GM18873 (cell line): ENCODE measurements around the gene TBC1D22A.
"Not testable (repeated sequence)": the region's sequence is repeated elsewhere in the genome, so short reads cannot be mapped to it uniquely, and the experiment has no call there.

ENCODE experiments used
- ATAC-seq: cut with Tn5 transposase; IDR thresholded peaks from one replicate; pipeline ENCODE4 v1.9.1; 2021; ENCODE audit warnings: mild to moderate bottlenecking, moderate library complexity, moderate number of reproducible peaks; ENCODE audit not compliant: unreplicated experiment, low FRiP score

Gene TBC1D22A

DNA sequence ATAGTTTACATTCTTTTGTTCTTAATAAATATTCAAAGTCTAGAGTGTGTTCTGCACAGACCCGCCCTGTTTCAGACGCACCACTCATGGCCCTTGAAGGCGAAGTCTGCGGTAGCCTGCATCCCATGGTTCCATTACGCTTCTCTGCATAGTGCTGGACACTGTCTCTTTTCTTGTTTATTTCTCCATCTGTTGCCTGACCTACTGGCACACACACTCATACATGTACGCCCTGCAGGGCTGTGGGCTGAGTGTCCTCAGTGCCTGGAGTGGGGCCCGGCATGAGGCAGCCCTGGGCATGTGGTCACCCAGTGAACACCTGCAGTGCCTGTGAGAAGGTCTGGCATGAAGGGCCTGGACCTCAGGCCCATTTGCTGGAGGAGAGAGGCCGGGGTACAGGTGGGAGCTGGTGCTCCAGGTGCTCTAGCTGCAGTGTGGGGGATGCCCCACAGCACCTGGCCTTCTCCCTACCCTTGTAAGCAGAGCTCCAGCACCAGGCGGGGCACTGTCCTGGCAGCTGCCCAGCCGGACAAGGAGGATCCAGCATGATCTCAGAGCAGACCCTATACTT is 404.1 kb downstream of the TBC1D22A start:
- ATAC-seq, result no peak

DNA sequence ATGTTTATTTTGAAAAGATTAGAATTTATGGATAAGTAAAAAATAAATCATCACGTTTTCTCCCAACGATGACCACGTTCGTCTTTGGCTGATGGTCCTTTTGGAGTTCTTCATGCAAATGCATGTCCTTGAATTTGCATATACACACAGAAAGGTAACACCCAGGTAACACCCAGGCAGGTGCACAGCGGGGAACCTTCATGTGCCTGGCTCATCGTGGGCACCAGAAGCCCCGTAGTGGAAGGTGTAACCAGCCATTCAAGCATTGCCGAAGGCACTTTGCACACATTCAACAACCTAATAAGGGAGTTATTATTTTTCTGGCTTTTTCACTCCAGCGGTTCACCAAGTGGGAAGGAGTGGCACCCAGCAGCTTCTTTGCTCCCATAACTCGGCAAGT is 404.6 kb downstream of the TBC1D22A start:
- no peak for ATAC-seq

DNA sequence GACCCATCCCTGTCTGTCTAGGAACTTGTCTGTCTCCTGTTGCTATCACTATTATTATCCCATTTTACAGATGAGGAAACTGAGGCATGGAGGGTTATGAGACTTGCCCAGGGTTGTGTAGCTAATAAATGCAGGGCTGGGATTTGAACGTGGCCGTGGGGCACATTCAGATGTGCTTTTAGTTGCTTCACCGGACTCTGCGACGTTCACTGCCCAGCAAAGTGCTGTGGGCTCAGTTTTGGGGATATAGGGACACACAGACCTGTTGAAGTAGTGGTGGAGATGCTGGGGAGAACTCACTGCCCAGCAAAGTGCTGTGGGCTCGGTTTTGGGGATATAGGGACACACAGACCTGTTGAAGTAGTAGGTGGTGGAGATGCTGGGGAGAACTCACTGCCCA is 405.5 kb downstream of the TBC1D22A start:
- ATAC-seq, result not testable (repeated sequence)

DNA sequence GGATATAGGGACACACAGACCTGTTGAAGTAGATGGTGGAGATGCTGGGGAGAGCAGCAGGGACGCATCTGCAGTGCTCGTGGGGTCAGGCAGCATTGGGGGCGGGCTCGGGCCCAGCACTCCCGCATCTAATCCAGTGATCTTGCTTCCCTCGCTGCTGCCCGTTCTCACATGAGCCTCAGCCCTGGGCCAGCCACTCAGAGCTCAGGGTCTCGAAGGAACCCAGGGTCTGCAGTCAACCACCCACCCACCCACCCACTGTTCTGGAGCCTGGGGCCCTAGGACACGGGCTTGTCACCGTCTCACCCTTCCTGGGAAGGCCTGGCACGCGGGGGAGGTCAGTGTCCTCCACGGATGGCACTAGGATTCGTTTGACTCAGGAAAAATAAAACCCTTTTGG is 406.0 kb downstream of the TBC1D22A start:
- ATAC-seq, result no peak

DNA sequence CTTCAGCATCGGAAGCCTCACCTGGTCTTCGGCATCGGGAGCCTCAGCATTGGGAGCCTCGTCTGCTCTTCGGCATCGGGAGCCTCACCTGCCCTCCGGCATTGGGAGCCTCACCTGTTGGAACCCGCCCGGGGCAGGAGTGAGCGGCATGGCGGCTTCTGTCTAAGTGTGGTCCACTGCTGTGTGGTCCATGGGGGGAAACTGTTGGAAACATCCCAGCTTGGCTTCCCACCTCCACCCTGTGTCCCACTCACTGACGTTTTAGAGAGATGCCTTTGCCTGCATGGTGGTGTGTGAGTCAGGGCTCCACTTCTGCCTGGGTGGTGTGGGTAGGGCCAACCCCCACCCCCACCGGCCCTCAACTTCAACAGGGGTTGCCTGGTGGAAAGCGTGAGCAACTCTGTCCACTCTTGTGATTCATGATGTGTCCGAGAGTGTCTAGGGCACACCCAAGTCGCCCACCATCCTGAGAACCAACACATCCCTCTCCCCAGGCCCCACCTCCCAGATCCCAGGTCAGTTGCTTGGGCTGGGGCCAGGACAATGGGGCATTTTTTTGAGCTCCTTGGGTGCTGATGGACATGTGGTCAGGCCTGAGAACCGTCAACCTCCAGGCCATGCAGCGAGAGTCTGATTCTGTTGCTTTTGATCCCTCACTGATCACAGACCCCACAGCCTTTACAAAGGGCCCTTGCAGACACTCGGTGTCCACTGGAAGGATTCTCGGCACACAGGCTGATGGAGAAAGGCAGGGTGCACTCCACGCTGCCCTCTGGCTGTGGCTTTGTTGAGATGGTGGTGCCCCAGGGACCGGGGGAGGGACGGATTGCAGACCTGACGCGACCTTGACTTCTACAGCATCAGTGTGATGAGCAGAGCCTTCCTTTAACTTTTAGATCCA is 406.7 kb downstream of the TBC1D22A start:
- no peak for ATAC-seq

DNA sequence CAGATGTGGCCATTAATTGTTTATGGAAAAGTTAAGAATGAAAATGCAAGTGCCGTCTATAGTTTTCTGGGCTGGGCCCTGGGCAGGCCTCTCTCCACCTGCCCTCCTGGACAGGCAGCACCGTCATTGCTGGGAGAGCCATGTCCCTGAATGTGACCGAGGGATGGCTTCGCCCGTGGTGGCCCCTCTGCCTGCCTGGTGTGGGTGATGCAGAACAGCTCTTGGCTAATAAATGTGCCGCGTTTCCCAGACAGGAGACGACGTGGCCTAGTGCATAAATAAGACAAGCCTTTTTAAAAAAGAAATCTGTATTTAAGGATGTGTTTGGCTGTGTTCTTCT is 407.3 kb downstream of the TBC1D22A start:
- ATAC-seq, result no peak

DNA sequence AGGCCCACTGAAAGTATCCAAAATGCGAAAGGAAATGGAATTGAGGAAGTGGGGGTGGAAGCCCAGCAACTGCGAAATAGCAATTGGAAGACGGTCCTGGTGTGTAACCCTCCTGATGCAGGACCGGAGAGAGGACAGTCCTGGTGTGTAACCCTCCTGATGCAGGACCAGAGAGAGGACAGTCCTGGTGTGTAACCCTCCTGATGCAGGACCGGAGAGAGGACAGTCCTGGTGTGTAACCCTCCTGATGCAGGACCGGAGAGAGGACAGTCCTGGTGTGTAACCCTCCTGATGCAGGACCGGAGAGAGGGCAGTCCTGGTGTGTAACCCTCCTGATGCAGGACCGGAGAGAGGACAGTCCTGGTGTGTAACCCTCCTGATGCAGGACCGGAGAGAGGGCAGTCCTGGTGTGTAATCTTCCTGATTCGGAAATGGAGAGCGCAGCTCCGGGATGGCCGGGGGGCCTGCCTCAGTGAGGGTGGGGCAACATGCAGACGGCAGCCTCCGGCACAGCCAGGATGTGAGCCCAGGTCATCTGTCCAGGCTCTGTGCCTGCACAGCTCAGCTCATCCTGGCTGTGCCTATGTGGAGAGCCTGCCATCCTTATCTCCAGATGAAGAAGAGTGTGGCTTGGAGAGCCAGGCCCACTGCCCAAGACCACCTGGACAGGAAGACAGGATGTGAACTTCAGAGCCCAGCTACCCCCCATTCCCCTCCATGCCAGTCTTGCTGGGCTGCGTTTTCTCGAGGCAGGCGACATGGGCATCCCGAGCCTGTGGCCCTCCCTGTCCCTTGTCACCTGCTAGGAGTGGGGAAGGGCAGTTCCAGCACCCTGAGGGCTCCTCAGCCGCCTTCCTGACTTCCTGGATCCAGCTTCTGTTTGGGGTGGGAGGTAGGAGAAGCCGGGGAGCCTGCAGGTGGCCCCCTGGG is 408.3 kb downstream of the TBC1D22A start:
- ATAC-seq, result not testable (repeated sequence)

DNA sequence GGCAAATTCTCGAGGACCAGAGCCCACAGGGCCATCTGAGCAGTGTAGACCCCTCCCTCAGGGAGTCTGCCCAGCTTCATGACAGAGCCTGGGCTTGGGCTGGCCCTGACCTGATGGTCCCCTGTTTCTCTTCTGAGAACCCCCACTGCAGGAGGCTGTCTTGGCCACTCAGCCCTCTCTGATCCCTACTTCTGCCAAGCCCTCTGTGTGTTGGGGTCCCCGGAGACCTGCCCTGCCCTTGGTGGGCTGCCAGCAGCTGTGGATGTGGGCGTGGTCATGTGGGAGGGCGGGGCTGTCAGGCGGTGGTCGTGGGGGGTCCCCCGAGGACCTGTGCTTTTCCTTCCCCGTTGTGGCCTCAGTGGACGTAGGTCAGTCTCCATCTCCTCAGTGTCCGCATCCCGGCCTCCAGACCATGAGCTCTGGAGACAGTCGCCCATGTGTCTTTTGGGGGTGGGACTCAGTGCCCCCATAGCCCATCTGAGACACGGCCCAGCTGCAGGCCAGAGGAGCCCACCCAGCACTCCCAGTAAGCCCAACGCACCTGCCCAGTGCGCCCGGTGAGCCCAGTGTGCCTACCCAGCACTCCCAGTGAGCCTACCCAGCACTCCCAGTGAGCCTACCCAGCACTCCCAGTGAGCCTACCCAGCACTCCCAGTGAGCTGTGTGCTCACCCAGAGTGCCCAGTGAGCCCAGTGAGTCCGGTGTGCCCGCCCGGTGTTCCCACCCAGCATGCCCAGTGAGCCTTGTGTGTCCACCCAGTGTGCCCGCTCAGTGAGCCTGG is 409.2 kb downstream of the TBC1D22A start:
- no peak for ATAC-seq

DNA sequence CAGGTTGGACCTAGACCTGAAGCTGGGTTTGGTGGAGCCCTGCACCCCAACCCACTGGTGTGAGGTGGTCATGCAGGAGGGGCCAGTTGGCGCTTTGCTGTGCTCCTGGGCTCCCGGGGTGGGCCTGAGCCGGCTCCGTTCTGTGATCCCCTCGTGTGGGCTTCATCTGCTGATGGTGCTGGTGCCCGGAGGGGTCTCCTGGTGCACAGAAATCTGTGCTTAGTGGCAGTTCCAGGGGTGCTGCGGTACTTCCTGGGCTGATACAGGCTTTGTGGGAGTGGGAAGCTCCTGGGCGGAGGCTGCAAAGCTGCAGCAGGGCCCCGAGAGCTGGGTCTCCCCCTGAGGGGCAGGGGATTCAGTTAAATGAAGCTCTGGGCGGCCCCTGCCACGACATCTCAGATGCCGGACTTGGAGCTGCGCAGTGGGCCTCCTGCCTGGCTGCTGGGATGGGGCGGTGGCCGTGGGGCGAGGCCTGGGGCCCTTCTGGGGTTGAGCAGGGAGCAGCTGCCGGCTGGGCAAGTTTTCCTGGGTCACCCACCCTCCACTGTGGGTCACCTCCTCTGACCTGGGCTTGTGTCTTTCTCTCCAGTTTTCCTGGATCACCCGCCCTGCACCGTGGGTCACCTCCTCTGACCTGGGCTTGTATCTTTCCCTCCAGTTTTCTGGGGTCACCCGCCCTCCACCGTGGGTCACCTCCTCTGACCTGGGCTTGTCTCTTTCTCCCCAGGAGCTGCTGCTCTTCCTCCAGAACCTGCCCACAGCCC is 410.5 kb downstream of the TBC1D22A start:
- no peak for ATAC-seq

DNA sequence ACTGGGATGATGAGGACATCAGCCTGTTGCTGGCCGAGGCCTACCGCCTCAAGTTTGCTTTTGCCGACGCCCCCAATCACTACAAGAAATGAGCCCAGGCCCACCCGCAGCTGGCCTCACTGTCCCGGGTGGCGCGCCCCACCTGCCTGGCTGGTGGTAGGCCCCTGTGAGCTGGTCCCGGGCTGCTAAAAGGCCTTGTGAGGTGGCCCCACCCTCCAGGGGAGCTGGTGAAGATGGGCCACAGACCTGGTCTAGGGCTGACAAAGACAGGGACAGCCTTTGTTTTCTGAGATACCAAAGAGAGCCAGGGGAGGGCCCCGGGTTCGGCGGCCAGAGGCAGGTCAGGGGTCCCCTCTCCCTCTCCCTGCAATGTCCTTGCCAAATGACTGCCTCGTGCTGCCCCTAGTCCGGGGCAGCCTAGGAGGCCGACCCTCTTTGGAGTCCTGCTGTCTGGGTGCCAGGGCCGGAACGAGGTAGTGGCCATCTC is 411.1 kb downstream of the TBC1D22A start:
- no peak for ATAC-seq

DNA sequence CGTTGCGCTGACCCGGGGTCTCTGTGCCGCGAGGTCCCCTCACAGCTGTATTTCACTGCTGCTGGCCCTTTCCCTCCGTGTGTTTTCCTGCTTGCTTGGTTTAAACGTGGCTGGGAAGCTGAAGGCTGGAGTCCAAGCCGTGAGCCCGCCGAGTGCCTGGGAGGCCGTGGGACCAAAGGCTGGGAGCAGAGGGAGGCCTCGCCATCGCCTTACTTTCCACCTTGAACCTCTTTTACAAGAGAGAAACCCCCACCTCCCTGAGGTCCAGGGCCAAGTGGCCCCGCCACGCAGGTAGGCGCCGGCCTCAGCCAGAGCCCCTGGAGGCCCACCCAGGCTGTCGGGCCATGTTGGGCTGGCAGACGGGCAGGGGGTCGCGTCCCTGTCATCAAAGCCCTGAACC is 411.6 kb downstream of the TBC1D22A start:
- ATAC-seq, result no peak

DNA sequence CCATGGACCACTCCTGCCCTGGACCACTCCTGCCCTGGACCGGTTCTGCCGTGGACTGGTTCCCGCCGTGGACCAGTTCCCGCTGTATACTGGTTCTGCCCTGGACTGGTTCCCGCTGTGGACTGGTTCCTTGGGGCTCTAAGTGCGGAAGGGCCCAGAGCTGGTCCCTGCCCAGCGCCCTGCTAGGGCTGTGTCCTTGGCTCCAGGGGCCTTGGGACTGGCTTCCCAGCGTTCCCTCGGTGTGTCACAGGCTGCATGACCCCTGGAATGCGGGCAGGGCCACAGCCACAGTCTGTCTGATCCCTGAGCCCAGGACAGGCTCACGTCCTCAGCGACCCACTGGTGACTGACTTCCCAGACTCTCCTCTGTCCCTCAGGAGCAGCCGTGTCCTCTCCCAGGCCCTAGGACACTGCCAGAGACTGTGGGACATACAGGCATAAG is 412.2 kb downstream of the TBC1D22A start:
- ATAC-seq, result no peak

DNA sequence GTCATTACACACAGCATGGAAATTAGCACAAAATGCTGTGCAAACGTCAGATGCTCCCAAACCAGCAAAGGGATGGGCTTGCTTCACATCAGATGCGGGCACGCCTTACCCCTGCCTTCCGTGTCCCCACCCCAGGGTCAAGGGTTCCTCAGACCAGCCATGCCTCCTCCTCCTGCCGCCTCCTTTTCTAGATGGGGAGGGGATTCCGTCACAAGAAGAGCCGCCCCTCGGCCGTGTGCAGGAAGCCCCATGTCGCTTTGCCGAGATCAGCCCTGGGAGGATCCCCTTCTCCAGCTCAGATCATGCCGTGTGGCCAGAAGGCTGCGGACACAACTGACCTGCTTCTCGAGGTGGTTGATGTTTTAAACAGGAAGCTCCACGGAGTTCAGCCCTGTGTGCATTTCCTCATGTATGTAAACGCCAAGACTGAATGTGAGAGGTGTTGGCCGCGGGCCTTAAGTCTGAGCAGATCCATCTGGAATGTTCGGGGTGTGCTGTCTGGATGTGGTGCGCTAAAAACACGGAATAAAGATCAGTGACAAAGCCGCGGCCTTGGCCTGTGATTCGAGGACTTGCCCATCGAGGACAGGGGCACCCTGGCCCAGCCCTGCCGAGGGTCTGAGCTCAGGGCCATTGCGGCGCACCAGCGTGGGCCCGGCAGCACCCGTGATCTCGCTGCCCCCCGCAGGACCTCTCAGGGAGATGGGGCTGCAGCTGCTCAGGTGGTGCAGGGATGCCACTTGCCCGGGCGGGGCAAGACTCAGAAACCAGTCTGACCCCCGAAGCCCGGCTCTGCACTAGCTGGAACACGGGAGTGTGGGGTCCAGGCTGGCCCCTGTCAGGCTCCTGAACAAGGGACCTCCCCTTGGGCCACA is 412.9 kb downstream of the TBC1D22A start:
- no peak for ATAC-seq

DNA sequence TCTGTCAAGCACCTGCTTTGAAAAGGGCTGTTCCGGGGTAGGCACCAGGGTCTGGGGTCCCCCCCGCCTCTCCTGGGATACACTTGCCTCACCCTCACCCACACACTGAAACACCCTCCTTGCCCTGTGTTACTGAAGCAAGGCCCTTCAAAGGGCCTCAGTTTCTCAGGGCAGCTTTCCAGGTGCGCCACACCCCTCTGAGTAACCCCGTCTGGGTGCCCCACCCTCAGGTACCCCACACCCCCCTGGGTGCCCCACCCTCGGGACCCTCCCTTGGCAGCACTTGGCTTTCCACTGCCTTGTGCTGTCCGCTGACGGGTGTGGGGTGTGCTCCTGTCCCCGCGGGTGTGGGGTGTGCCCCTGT is 413.6 kb downstream of the TBC1D22A start:
- no peak for ATAC-seq

DNA sequence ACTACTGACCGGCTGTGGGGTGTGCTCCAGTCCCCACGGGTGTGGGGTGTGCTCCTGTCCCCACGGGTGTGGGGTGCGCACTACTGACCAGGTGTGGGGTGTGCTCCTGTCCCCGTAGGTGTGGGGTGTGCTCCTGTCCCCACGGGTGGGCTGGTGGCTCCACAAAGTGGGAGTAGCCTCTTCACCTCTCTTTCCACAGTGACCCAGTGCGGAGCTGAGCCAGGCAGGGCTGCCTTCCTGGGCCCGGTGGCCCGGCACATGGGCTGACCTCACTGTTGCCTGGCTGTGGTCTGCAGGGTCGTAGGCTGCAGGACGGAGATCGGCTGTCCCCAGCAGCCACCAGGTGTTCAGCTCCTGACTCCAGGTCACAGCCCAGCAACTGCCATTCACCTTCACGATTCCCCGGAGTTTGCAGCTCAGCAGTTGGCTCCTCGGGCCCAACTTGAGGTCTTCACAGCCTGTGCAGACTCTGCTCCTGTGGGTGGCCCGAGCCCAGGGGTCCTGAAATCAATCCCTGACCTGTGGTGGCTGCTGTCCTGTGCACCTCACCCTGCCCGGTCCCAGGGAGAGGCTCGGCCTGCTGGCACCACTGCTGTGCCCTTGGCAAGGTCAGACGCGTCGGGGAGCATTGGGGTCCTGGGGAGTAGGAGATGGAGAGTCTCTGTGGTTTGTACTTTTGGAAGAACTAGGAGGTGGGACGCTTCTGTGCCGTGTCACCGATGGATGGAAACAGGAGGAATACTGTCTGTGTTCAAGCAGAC is 414.3 kb downstream of the TBC1D22A start:
- no peak for ATAC-seq

DNA sequence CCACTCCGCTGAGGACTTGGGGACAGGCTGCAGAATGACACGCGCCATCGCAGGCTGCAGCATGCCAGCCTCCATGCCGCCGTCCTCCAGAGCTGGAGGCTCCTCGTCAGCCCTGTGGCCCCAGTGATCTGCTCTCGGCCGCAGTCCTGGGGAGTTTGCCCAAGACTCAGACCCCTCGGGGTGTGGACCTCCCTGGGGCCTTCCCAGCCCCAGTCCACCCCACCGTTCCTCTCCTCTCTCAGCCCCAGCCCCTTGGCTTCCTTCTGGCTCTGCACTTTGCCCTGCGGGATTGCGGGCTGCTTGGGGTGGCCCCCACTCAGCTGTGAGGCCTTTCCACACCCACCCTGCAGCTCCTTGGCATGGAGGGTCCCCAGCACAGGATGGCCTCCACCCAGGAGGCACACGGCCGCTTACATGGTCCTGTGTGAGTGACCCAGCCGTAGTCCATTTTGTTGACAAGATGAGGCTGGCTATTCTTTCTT is 414.9 kb downstream of the TBC1D22A start:
- no peak for ATAC-seq

DNA sequence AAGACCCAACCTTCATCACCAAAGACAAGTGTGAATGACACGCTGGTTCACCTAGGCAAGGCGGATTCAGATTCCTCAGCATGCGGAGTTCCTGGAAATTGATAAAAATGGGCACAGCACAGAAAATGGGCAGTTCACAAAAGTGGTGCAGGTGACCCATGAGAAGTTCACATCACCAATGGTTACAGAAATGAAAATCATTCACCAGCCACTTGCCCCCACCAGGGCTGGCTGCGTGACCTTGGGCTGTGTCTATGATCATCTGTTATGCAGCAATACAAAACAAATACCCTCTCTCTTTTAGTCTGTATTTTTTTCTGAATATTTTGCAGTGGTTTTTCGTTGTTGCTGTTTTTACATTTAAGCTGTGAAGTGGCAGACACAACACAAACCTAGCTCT is 415.9 kb downstream of the TBC1D22A start:
- ATAC-seq, result no peak

DNA sequence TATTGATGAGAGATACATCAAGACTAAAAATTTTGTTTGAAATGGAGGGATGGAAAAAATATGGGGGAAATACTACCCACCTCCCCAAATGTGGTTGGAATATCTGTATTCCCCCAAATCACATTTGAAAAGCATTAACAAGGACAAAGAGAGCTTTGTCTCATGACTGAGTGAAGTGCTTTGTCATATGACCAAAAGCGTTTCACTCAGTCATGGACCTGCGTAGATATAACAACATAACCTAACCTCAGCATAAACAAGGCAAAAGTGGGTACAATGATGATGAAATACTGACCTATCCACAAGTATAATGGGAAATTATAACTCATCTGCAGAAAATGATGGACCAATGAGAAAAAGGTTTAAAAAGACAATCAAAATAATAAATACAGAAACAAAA is 418.3 kb downstream of the TBC1D22A start:
- no peak for ATAC-seq
